HFF-Myc (cell line): Measurements from ENCODE around the gene SRPK3.

Experiments
- DNase-seq: peaks from one replicate; pipeline ENCODE4 v3.0.0-alpha.2; 2011; ENCODE audit warnings: low read depth; ENCODE audit errors: extremely low read depth
- H3K4me3 ChIP-seq: replicated peaks from 2 replicates; pipeline ENCODE4 v1.5.1; 2011; ENCODE audit warnings: low read depth, mild to moderate bottlenecking, control low read depth, low read length
- CTCF ChIP-seq: IDR thresholded peaks from 2 replicates; pipeline ENCODE4 v1.5.1; 2012; ENCODE audit warnings: mild to moderate bottlenecking, low read depth, low read length, control low read depth; ENCODE audit errors: missing control alignments

SRPK3 gene

DNA sequence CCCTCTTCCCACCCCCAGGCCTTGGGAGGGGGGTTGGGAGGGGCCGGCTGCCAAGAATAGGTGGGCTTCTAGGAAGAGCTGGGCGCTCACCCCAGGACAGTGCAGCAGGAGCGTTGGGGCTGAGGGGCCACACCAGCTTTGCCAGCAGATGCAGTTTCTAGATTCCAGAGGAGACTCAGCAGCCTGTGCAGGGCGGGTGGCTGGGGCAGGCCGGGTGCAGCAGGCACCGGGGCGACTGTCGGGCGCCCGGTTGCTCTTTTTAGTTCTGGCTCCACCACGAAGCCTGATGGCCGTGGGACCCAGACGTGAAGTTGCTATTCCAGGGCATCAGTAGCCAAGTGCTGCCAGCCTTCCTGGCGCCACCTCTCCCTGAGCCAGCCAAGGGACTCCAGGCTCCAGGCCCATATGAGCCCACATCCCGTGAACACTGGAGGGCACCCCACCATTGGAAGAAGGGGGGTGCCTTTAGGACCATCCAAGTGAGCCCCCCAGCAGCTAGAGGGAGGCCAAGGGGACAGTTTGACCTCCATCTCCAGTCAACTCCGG lies 19.4 kb downstream of the SRPK3 start:
- no peak overlapping the region for H3K4me3 ChIP-seq
- DNase-seq: no peak
- no peak for TF ChIP-seq CTCF

DNA sequence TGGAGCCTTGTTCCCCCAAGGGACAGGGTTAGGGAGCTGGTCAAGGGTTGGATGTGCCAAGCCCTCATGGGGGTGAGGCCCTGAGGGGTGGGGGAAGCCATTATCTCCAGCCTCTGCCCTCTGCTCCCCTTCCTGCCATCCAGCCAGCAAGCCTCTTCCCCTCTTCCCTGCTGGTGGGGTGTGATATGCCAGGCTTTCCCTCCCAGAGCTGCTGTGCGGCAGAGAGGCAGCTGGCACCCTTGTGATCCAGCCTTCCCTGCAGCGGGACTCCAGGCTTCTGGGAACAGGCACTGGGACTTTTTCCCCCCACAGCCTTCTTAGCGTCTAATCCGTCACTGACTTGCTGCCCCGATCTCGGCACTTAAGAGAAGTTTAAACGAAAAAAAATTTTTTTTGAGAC lies 19.9 kb downstream of the SRPK3 start:
- TF ChIP-seq CTCF: no peak
- no peak for DNase-seq
- H3K4me3 ChIP-seq: no peak overlapping the region

GRCh38 chrX:153801669-153802068 lies 20.8 kb downstream of the SRPK3 start:
- DNase-seq: no peak
- TF ChIP-seq CTCF: no peak
- no peak overlapping the region for H3K4me3 ChIP-seq

DNA sequence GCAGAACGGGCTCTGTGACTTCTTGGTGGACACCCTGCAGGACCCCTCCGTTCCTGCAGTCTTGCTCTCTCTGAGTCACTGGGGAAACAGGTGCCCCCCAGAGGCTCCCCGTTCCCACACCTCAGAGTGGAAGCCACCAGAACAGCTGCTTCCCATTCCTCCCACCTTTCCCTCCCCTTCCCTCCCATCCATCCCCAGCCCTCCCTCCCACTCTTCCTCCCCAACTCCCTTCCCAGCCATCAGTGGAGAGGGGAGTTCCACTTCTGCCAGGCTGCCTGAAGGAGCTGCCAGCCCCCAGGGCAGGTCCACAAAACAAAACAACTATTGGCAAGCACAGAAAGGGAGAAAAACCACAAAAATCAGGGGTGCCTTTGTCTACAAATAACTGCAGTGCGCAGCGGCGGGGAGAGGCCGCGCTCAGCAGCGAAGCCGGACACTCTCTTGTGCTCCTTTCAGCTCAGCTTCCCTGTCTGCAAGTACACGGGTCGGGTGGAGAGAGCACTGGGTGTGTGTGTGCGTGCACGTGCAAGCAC lies 21.7 kb downstream of the SRPK3 start:
- TF ChIP-seq CTCF: no peak
- H3K4me3 ChIP-seq: no peak overlapping the region
- DNase-seq: no peak

DNA sequence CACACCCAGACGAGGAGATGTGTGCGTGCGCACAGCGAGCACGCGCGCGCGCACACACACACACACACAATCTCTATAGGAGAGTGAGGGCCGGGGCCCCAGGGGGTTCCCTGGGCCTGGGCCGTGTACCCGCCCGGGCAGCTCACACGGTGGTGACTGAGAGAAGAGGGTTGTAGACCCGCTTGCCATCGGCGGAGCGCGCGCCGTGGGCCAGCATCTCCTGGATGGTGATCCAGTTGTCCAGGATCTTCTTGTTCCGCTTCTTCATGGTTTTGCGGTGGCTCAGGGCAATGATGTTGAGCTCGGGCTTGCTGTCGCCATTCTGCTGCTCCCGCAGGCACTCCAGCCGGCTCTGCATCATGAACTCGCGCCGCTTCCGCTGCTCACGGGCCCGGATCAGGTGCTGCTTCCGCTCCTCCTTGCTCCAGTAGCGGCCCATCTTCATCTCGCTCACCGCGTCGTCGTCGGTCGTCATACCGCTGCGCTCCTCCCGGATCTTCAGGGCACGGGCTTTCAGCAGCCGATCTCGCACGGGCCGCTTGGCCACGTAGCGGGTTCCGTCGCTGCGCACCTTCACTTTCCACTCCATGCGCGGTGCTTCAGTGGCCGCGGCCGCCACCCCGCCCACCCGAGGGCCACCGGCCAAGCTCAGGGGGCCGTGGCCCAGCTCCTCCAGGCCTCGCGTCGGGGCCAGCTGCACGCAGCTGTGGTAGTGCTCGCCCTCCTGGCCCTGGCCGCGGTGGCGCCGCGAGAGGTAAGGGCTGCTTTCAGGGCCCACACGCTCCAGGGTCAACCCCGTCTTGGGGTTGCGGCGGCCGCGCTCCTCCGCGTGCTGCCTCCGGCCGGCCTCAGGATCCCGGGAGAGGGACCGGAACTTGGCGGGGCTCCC lies 22.6 kb downstream of the SRPK3 start:
- no peak for DNase-seq
- no peak overlapping the region for H3K4me3 ChIP-seq
- no peak for TF ChIP-seq CTCF

DNA sequence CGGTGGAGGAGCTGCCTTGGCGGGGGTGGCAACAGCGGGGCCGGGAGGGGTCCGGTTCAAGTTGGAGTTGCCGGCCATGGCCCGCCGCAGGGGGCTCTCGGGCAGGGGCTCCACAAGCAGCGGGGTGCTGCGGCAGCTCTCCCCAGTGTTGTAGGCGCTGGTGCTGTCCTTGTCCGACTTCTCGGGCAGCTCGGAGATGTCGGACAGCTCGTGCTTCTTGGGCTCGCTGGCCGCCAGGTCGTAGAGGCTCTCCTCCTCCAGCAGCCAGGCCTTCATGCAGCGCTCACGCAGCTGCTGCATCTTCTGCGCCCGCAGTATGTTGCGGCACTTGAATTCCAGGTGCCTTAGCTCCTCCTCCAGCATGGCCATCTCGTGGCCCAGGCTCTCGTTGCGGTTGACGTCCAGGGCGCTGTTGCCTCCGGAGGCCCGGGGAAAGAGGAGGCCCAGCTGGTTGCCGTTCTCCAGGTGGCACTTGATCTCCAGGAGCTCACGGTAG lies 23.3 kb downstream of the SRPK3 start:
- DNase-seq: no peak
- no peak for TF ChIP-seq CTCF
- no peak overlapping the region for H3K4me3 ChIP-seq
